ENCODE measurements around the gene SLC27A3.

SLC27A3 gene

DNA sequence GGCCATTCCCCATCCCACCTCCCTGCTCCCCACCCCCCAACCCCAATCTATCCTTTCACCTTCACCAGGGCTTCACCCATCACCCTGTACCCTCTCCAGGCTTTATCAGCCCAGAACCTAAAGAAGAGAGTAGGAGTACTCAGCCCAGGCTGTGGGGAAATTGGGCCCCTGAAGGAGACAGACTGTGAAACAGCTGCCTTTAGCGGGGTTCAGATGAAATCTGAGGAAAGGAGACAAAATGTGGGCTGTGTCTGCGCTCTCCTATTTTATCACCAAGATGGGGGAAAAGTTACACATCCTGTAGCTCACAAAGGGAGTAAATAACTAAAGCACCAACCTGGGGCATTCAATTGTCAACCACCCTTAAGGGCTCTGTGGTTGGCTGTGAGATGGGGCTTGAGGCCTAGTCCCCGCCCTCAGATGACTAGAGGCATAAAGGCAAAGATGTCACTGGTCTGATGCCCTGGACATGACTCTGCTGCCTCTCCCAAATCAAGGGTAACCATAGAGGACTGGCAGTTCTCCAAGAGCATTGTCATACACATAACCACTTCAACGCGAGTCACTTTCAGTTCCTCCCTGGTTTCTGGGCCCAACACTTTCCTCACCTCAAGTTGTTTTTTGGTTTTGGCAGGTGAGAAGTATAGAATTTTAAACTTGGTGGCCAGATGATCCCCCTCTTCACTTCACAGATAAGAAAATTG lies 30.0 kb downstream of the SLC27A3 start:
- H3K79me1 ChIP-seq (ENCODE audit: low read depth, low read length): no peaks in the 10 kb centered on the region
- H3K14ac ChIP-seq (ENCODE audit: low read length): no peak overlapping the region
- no peak overlapping the region for H2AK5ac ChIP-seq (ENCODE audit: low read depth, low read length)
- H2BK120ac ChIP-seq (ENCODE audit: low read depth, low read length): no peak overlapping the region
- WGBS, 2 donors (ENCODE audit: extremely low coverage in 2 of 2, insufficient read length in 2 of 2, insufficient replicate concordance in 1 of 2): no CpG with 5 or more reads among the region's 5 CpGs
- no peak overlapping the region for H4K91ac ChIP-seq (ENCODE audit: low read depth, low read length, poor library complexity)
- no peak for DNase-seq (ENCODE audit: low spot score)
- H2BK12ac ChIP-seq (ENCODE audit: low read length): no peak overlapping the region
- H2BK15ac ChIP-seq (ENCODE audit: low read length): no peak overlapping the region
- H3K4me3 ChIP-seq (ENCODE audit: low read length in 2 of 2): no peak overlapping the region
- H3K4me2 ChIP-seq (ENCODE audit: insufficient read depth, low read length, poor library complexity, severe bottlenecking): no peak overlapping the region
- no peak overlapping the region for H4K8ac ChIP-seq (ENCODE audit: low read depth, low read length)
- H3K23ac ChIP-seq (ENCODE audit: low read depth, low read length, poor library complexity): no peak overlapping the region
- no peak overlapping the region for H2AFZ ChIP-seq (ENCODE audit: low read length)
- no peaks in the 10 kb centered on the region for H3K4me1 ChIP-seq (ENCODE audit: control insufficient read depth in 2 of 2, insufficient read depth in 1 of 2, low read depth in 1 of 2, low read length in 2 of 2)
- H2BK5ac ChIP-seq (ENCODE audit: low read length): no peak overlapping the region
- H3K27ac ChIP-seq (replicated peaks; ENCODE audit: low read length): no peak overlapping the region
- no peak overlapping the region for H3K4ac ChIP-seq (ENCODE audit: low read length)
- H3K9me3 ChIP-seq (replicated peaks in 1 of 2; ENCODE audit: control insufficient read depth in 2 of 2, insufficient read depth in 1 of 2, low read depth in 1 of 2, low read length in 2 of 2): no peaks in the 10 kb centered on the region
- no peak overlapping the region for H3K18ac ChIP-seq (ENCODE audit: low read length)
- no peak overlapping the region for H3K9ac ChIP-seq (ENCODE audit: low read depth, low read length, poor library complexity)
- no peaks in the 10 kb centered on the region for H3K27me3 ChIP-seq (ENCODE audit: control insufficient read depth in 3 of 3, insufficient read depth in 3 of 3, low read depth in 1 of 3, low read length in 3 of 3)
- H3K36me3 ChIP-seq (replicated peaks in 1 of 2; ENCODE audit: control insufficient read depth in 2 of 2, insufficient read depth in 2 of 2, low read length in 2 of 2): peaks cover 24 to 73% of the 10 kb centered on the region in 2 donors

DNA sequence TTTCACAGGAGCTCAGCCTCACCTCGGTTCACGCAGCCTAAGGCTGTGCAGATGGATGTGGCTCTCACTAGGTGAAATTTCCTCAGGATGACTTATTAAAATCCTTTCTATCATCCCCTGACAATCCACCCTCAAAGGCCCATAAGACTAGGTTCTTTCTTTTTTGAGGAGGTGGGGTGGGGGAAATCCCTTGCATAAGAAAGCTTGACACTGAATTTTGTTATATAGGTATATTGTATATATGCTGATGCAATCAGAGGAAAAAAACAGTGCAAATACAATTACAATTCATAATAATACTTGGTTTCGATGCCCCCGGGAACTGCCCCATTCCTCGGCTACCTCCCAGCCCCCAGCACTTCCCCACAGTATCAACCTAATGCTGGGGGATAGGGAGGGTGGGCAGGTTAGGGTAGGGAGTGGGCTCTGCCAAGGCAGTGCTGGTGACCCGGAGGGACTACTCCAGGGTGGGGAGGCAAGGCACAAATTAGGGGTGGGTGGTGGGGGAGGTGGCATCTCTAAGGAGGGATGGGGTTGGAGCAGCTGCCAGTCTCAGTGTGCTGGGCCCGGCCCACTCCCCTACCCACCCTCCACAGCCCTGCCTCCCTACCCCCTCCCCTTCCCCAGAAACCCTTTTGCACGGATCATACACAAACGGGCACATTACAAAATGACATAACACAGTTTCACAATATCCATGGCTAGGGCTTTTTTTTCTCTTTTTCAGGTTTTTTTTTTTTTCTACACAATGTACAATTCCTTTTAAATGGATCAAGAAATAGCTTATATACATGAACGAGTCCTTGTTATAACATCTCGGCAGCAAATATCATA lies 30.9 kb downstream of the SLC27A3 start:
- H3K18ac ChIP-seq (ENCODE audit: low read length): no peak overlapping the region
- H3K4ac ChIP-seq (ENCODE audit: low read length): no peak overlapping the region
- no peak overlapping the region for H3K14ac ChIP-seq (ENCODE audit: low read length)
- no peaks in the 10 kb centered on the region for H3K27me3 ChIP-seq (ENCODE audit: control insufficient read depth in 3 of 3, insufficient read depth in 3 of 3, low read depth in 1 of 3, low read length in 3 of 3)
- WGBS, 2 donors (ENCODE audit: extremely low coverage in 2 of 2, insufficient read length in 2 of 2, insufficient replicate concordance in 1 of 2): no CpG with 5 or more reads among the region's 11 CpGs
- H2AFZ ChIP-seq (ENCODE audit: low read length): no peak overlapping the region
- H3K4me2 ChIP-seq (ENCODE audit: insufficient read depth, low read length, poor library complexity, severe bottlenecking): no peak overlapping the region
- no peaks in the 10 kb centered on the region for H3K9me3 ChIP-seq (replicated peaks in 1 of 2; ENCODE audit: control insufficient read depth in 2 of 2, insufficient read depth in 1 of 2, low read depth in 1 of 2, low read length in 2 of 2)
- H3K27ac ChIP-seq (replicated peaks; ENCODE audit: low read length): no peak overlapping the region
- H3K9ac ChIP-seq (ENCODE audit: low read depth, low read length, poor library complexity): no peak overlapping the region
- H3K23ac ChIP-seq (ENCODE audit: low read depth, low read length, poor library complexity): no peak overlapping the region
- no peak overlapping the region for H2BK15ac ChIP-seq (ENCODE audit: low read length)
- H2BK5ac ChIP-seq (ENCODE audit: low read length): no peak overlapping the region
- no peak for DNase-seq (ENCODE audit: low spot score)
- H3K79me1 ChIP-seq (ENCODE audit: low read depth, low read length): no peaks in the 10 kb centered on the region
- H3K4me1 ChIP-seq (ENCODE audit: control insufficient read depth in 2 of 2, insufficient read depth in 1 of 2, low read depth in 1 of 2, low read length in 2 of 2): no peaks in the 10 kb centered on the region
- no peak overlapping the region for H4K8ac ChIP-seq (ENCODE audit: low read depth, low read length)
- no peak overlapping the region for H2BK12ac ChIP-seq (ENCODE audit: low read length)
- H4K91ac ChIP-seq (ENCODE audit: low read depth, low read length, poor library complexity): no peak overlapping the region
- H2BK120ac ChIP-seq (ENCODE audit: low read depth, low read length): no peak overlapping the region
- no peak overlapping the region for H3K4me3 ChIP-seq (ENCODE audit: low read length in 2 of 2)
- no peak overlapping the region for H2AK5ac ChIP-seq (ENCODE audit: low read depth, low read length)
- H3K36me3 ChIP-seq (replicated peaks in 1 of 2; ENCODE audit: control insufficient read depth in 2 of 2, insufficient read depth in 2 of 2, low read length in 2 of 2): peaks cover 26 to 73% of the 10 kb centered on the region in 2 donors

DNA sequence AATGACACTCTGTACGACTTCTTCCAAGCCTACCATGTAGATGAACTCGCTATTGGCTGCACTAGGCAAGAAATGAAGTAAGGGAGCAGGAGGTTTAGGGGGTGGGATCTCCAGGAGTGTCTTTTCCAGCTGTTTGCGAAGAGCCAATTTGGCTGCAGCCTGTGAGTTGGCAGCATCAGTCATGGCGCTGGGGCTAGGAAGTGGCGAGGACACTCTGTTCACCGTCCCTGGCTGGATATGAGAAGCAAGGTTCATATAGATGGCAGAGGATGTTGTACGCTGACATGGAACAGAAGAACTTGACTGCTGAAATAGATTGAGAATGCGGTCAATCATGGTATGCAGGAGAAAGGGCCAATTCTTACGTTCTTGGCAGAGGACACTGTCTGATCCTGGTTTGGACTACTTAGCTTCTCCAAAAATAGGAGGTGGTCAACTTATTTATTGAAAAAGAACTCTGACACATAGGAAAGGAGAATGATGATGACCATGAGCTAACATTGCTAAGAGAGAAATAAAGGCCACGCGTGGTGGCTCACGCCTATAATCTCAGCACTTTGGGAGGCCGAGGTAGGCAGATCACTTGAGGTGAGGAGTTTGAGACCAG lies 41.2 kb downstream of the SLC27A3 start:
- no peaks in the 10 kb centered on the region for H3K4me1 ChIP-seq (ENCODE audit: control insufficient read depth in 2 of 2, insufficient read depth in 1 of 2, low read depth in 1 of 2, low read length in 2 of 2)
- no peak overlapping the region for H3K4me2 ChIP-seq (ENCODE audit: insufficient read depth, low read length, poor library complexity, severe bottlenecking)
- peaks cover 42 to 88% of the 10 kb centered on the region in 2 donors for H3K36me3 ChIP-seq (replicated peaks in 1 of 2; ENCODE audit: control insufficient read depth in 2 of 2, insufficient read depth in 2 of 2, low read length in 2 of 2)
- H3K4ac ChIP-seq (ENCODE audit: low read length): no peak overlapping the region
- no peak overlapping the region for H3K27ac ChIP-seq (replicated peaks; ENCODE audit: low read length)
- H2BK12ac ChIP-seq (ENCODE audit: low read length): no peak overlapping the region
- DNase-seq (ENCODE audit: low spot score): no peak
- no peak overlapping the region for H2BK15ac ChIP-seq (ENCODE audit: low read length)
- H3K9ac ChIP-seq (ENCODE audit: low read depth, low read length, poor library complexity): no peak overlapping the region
- H2BK120ac ChIP-seq (ENCODE audit: low read depth, low read length): no peak overlapping the region
- H4K91ac ChIP-seq (ENCODE audit: low read depth, low read length, poor library complexity): no peak overlapping the region
- no peak overlapping the region for H3K23ac ChIP-seq (ENCODE audit: low read depth, low read length, poor library complexity)
- WGBS, 2 donors (ENCODE audit: extremely low coverage in 2 of 2, insufficient read length in 2 of 2, insufficient replicate concordance in 1 of 2): no CpG with 5 or more reads among the region's 13 CpGs
- no peaks in the 10 kb centered on the region for H3K9me3 ChIP-seq (replicated peaks in 1 of 2; ENCODE audit: control insufficient read depth in 2 of 2, insufficient read depth in 1 of 2, low read depth in 1 of 2, low read length in 2 of 2)
- H3K14ac ChIP-seq (ENCODE audit: low read length): no peak overlapping the region
- no peak overlapping the region for H2AK5ac ChIP-seq (ENCODE audit: low read depth, low read length)
- H2AFZ ChIP-seq (ENCODE audit: low read length): no peak overlapping the region
- H3K79me1 ChIP-seq (ENCODE audit: low read depth, low read length): no peaks in the 10 kb centered on the region
- H4K8ac ChIP-seq (ENCODE audit: low read depth, low read length): no peak overlapping the region
- no peak overlapping the region for H3K18ac ChIP-seq (ENCODE audit: low read length)
- H2BK5ac ChIP-seq (ENCODE audit: low read length): no peak overlapping the region
- no peak overlapping the region for H3K4me3 ChIP-seq (ENCODE audit: low read length in 2 of 2)
- no peaks in the 10 kb centered on the region for H3K27me3 ChIP-seq (ENCODE audit: control insufficient read depth in 3 of 3, insufficient read depth in 3 of 3, low read depth in 1 of 3, low read length in 3 of 3)

DNA sequence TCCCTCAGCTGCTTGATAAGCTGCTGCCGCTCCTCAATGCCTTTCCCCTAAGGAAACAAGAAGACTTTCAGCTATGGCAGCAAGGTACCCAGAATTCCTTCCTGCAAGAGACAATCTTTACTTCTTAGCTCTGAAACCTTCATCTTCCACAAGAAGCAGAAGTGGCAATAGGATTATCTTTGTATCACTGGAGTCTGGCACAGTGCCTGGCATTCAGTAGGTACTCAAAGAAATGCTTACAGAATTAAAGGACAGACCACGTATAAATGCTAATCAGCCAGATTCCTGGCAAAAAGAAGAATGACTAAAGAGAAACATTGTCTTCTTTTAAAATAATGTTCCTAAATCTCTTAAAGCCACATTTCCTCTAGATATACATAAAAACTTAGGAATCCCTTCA lies 43.7 kb downstream of the SLC27A3 start:
- H3K4me3 ChIP-seq (ENCODE audit: low read length in 2 of 2): no peak overlapping the region
- no peak overlapping the region for H2BK12ac ChIP-seq (ENCODE audit: low read length)
- no peak overlapping the region for H3K9ac ChIP-seq (ENCODE audit: low read depth, low read length, poor library complexity)
- H3K4me2 ChIP-seq (ENCODE audit: insufficient read depth, low read length, poor library complexity, severe bottlenecking): no peak overlapping the region
- H3K23ac ChIP-seq (ENCODE audit: low read depth, low read length, poor library complexity): no peak overlapping the region
- H2BK120ac ChIP-seq (ENCODE audit: low read depth, low read length): no peak overlapping the region
- no peak overlapping the region for H2BK15ac ChIP-seq (ENCODE audit: low read length)
- no peak overlapping the region for H3K27ac ChIP-seq (replicated peaks; ENCODE audit: low read length)
- no peak overlapping the region for H3K4ac ChIP-seq (ENCODE audit: low read length)
- no peak overlapping the region for H4K8ac ChIP-seq (ENCODE audit: low read depth, low read length)
- no peaks in the 10 kb centered on the region for H3K79me1 ChIP-seq (ENCODE audit: low read depth, low read length)
- DNase-seq (ENCODE audit: low spot score): no peak
- no peaks in the 10 kb centered on the region for H3K27me3 ChIP-seq (ENCODE audit: control insufficient read depth in 3 of 3, insufficient read depth in 3 of 3, low read depth in 1 of 3, low read length in 3 of 3)
- no peaks in the 10 kb centered on the region for H3K4me1 ChIP-seq (ENCODE audit: control insufficient read depth in 2 of 2, insufficient read depth in 1 of 2, low read depth in 1 of 2, low read length in 2 of 2)
- no peak overlapping the region for H4K91ac ChIP-seq (ENCODE audit: low read depth, low read length, poor library complexity)
- peaks cover 25 to 71% of the 10 kb centered on the region in 2 donors for H3K36me3 ChIP-seq (replicated peaks in 1 of 2; ENCODE audit: control insufficient read depth in 2 of 2, insufficient read depth in 2 of 2, low read length in 2 of 2)
- no peak overlapping the region for H3K14ac ChIP-seq (ENCODE audit: low read length)
- no CpG with 5 or more reads among the region's 2 CpGs for WGBS, 2 donors (ENCODE audit: extremely low coverage in 2 of 2, insufficient read length in 2 of 2, insufficient replicate concordance in 1 of 2)
- no peaks in the 10 kb centered on the region for H3K9me3 ChIP-seq (replicated peaks in 1 of 2; ENCODE audit: control insufficient read depth in 2 of 2, insufficient read depth in 1 of 2, low read depth in 1 of 2, low read length in 2 of 2)
- H2BK5ac ChIP-seq (ENCODE audit: low read length): no peak overlapping the region
- no peak overlapping the region for H2AK5ac ChIP-seq (ENCODE audit: low read depth, low read length)
- H3K18ac ChIP-seq (ENCODE audit: low read length): no peak overlapping the region
- no peak overlapping the region for H2AFZ ChIP-seq (ENCODE audit: low read length)
